Measurements from ENCODE around the gene POLD3. TPM values are rescaled to one million over a fixed set of nuclear protein-coding genes. Genes with fewer than 3 reads are reported as not detected.

POLD3 gene
- total RNA-seq, 2 donors from 2014 or later = 9.3 to 13.8 TPM

DNA sequence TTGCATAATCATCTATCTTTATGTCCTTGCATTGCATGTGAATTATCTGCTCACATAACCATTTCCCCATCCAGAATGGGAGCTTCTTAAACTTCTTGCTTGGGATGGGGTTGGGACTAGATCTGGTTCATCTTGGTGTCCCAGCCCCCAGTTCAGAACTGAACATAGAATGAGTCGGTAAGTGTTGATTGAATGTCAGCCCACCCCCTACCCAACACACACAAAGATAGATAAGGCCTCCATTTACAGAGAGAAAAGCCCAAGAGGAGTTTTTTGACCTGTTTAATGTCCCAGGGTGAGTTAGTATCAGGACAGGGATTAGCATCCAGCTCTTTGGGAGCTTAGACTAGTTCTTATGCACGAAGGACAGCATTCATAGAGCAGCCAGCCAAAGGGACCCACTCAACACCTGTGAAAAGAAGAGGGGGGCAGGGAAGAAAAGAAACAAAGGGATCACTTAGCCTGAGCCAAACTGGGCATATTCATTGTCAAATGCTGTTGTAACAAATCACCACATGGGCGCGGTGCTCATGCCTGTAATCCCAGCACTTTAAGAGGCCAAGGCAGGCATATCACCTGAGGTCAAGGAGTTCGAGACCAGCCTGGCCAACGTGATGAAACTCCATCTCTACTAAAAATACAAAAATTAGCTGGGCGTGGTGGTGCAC is 81.4 kb downstream of the POLD3 start:
- H3K36me3 ChIP-seq (replicated peaks in 1 of 2; ENCODE audit: insufficient read depth in 1 of 2, low read depth in 2 of 2) = no peaks in the 10 kb centered on the region
- H3K4me3 ChIP-seq = no peak overlapping the region
- no peaks in the 10 kb centered on the region for H3K9me3 ChIP-seq
- whole genome bisulfite sequencing, 2 donors = 77 to 97% methylated on average over 6 to 7 of the region's 7 CpGs
- H3K27ac ChIP-seq = peak overlapping the region in 1 of 4 donors; percentile 19
- no peak for DNase-seq
- peaks cover 10% of the 10 kb centered on the region for H3K4me1 ChIP-seq
- intact Hi-C loops (cut with DNase I) = no loop called here
- no peak for ATAC-seq
- H3K27me3 ChIP-seq = no peaks in the 10 kb centered on the region
- TF ChIP-seq, protein P1, sequence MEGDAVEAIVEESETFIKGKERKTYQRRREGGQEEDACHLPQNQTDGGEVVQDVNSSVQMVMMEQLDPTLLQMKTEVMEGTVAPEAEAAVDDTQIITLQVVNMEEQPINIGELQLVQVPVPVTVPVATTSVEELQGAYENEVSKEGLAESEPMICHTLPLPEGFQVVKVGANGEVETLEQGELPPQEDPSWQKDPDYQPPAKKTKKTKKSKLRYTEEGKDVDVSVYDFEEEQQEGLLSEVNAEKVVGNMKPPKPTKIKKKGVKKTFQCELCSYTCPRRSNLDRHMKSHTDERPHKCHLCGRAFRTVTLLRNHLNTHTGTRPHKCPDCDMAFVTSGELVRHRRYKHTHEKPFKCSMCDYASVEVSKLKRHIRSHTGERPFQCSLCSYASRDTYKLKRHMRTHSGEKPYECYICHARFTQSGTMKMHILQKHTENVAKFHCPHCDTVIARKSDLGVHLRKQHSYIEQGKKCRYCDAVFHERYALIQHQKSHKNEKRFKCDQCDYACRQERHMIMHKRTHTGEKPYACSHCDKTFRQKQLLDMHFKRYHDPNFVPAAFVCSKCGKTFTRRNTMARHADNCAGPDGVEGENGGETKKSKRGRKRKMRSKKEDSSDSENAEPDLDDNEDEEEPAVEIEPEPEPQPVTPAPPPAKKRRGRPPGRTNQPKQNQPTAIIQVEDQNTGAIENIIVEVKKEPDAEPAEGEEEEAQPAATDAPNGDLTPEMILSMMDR (IDR thresholded peaks at IDR 0.05) = no peak
- TF ChIP-seq POLR2A (IDR thresholded peaks at IDR 0.05) = no peak

DNA sequence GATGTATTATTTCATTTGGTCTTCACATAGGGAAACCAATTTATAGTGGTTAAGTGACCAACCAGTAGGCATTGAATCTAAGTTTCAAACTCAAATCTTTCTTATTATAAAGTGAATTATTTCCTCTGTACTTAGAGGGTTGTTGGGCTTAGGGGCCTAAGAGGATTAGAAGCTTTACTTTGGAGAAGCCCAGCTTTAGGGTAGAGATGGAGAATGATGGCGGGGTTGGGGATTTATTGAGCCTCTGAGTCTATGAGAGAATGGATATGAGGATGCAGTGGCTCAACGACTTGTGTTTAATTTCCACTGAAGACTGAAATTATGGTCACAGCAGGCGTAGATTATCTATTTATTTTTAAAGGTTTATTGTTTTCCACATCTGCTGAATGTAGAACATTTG is 83.4 kb downstream of the POLD3 start:
- H3K36me3 ChIP-seq (replicated peaks in 1 of 2; ENCODE audit: insufficient read depth in 1 of 2, low read depth in 2 of 2) = no peaks in the 10 kb centered on the region
- 88 to 92% methylated on average over 3 of the region's 3 CpGs for WGBS, 2 donors
- H3K4me1 ChIP-seq = peaks cover 10% of the 10 kb centered on the region
- intact Hi-C loops (cut with DNase I) = no loop called here
- H3K27ac ChIP-seq = no peak overlapping the region
- no peaks in the 10 kb centered on the region for H3K9me3 ChIP-seq
- TF ChIP-seq, protein P1 (IDR thresholded peaks at IDR 0.05) = no peak
- no peak for TF ChIP-seq POLR2A (IDR thresholded peaks at IDR 0.05)
- DNase-seq (no peak), ATAC-seq (no peak)
- no peaks in the 10 kb centered on the region for H3K27me3 ChIP-seq
- no peak overlapping the region for H3K4me3 ChIP-seq

DNA sequence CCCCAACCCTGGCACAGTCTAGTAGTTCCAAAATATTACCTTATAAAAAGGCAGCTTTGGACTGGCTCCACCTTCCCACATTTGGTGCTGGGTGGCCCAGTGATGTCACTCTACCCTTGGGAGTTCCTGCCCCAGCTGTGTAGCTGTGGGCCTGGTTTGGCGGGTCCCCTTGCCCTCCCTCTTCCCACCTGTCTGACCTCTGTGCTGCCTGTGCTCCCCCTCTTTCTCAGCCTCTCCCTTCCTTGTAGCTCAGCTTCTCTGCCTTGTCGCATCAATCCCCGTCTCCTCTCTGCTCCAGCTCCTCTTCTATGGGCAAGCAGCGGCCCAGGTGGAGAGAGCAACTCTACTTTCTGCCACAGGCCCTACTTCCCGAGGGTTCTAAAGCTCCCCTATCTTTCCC is 84.2 kb downstream of the POLD3 start:
- ATAC-seq = no peak
- H3K9me3 ChIP-seq = no peaks in the 10 kb centered on the region
- no peak overlapping the region for H3K4me3 ChIP-seq
- WGBS, 2 donors = 92 to 95% methylated on average over 5 of the region's 5 CpGs
- no peak overlapping the region for H3K27ac ChIP-seq
- no peaks in the 10 kb centered on the region for H3K36me3 ChIP-seq (replicated peaks in 1 of 2; ENCODE audit: insufficient read depth in 1 of 2, low read depth in 2 of 2)
- no peak for TF ChIP-seq POLR2A (IDR thresholded peaks at IDR 0.05)
- TF ChIP-seq, protein P1 (IDR thresholded peaks at IDR 0.05) = no peak
- H3K4me1 ChIP-seq = peaks cover 17% of the 10 kb centered on the region
- intact Hi-C loops (cut with DNase I) = no loop called here
- H3K27me3 ChIP-seq = no peaks in the 10 kb centered on the region
- DNase-seq = no peak

DNA sequence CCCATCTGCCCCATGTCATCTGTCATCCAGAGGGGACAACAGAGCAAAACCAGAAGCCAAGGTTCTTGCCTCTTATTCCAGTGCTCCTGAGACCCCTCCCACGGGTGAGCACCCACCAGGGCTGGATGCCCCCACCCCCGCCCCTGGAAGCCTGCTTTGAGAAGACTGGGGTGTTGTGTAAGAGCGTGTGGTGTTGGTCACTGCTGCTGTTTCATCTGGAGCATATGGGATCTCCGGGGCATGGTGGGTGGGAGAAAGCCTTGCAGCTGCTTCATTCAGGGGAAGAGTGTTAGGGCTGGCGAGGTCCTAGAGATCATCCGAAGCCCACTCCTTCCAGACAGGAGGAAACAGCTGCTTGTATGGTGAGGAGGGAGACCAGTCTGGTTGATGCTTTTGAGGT is 84.7 kb downstream of the POLD3 start:
- DNase-seq (peak in 1 of 4 donors; percentile 5), ATAC-seq (no peak)
- H3K27ac ChIP-seq = no peak overlapping the region
- H3K27me3 ChIP-seq = no peaks in the 10 kb centered on the region
- no peak overlapping the region for H3K4me3 ChIP-seq
- intact Hi-C loops (cut with DNase I) = no loop called here
- no peaks in the 10 kb centered on the region for H3K9me3 ChIP-seq
- WGBS, 2 donors = 77 to 89% methylated on average over 4 to 6 of the region's 6 CpGs
- H3K4me1 ChIP-seq = peaks cover 22% of the 10 kb centered on the region
- H3K36me3 ChIP-seq (replicated peaks in 1 of 2; ENCODE audit: insufficient read depth in 1 of 2, low read depth in 2 of 2) = no peaks in the 10 kb centered on the region
- TF ChIP-seq, protein P1 (IDR thresholded peaks at IDR 0.05) = no peak
- TF ChIP-seq POLR2A (IDR thresholded peaks at IDR 0.05) = no peak

DNA sequence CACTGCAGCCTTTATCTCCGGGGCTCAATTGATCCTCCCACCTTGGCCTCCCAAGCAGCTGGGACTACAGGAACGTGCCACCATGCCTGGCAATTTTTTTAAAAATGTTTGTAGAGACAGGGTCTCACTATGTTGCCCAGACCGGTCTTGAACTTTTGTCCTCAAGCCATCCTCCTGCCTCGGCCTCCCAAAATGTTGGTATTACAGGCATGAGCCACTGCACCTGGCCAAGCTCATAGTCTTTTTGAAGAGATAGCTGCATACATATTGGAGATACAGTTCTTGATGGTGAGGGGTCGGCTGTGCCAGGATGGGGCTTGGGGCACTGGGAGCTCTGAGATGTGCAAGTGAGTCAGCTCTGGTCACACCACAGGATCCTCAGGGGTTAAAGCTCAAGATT is 85.7 kb downstream of the POLD3 start:
- 99% methylated on average over 4 to 5 of the region's 5 CpGs for WGBS, 2 donors
- peak in 1 of 4 donors; percentile 6 for DNase-seq
- H3K36me3 ChIP-seq (replicated peaks in 1 of 2; ENCODE audit: insufficient read depth in 1 of 2, low read depth in 2 of 2) = no peaks in the 10 kb centered on the region
- intact Hi-C loops (cut with DNase I) = no loop called here
- H3K4me1 ChIP-seq = peaks cover 25% of the 10 kb centered on the region
- no peak overlapping the region for H3K27ac ChIP-seq
- H3K9me3 ChIP-seq = no peaks in the 10 kb centered on the region
- no peak overlapping the region for H3K4me3 ChIP-seq
- H3K27me3 ChIP-seq = no peaks in the 10 kb centered on the region
- no peak for ATAC-seq
- TF ChIP-seq POLR2A (IDR thresholded peaks at IDR 0.05) = no peak
- TF ChIP-seq, protein P1 (IDR thresholded peaks at IDR 0.05) = no peak

Measured in body of pancreas (tissue), 4 donors.